Measurements from ENCODE around the gene CHCHD3. TPM values are rescaled to one million over a fixed set of nuclear protein-coding genes. Genes with fewer than 3 reads are reported as not detected.

Gene CHCHD3
- total RNA-seq, 1 experiment from 2014 or later, result 192 TPM

- Histone ChIP-seq H3K4me3 (no peak overlapping the region), H3K4me1 (no peaks in the 10 kb centered on the region), H3K27ac (no peak overlapping the region), H3K36me3 (no peaks in the 10 kb centered on the region), H3K9me3 (replicated peaks) (no peaks in the 10 kb centered on the region), H3K27me3 (no peaks in the 10 kb centered on the region)
- DNase-seq, result no peak
These were observed 20.6 kb upstream of the CHCHD3 start for GRCh38 chr7:133102276-133103060.

GRCh38 chr7:133099633-133100286 is 17.9 kb upstream of the CHCHD3 start:
- Histone ChIP-seq H3K9me3 (replicated peaks) (no peaks in the 10 kb centered on the region), H3K4me1 (no peaks in the 10 kb centered on the region), H3K27me3 (no peaks in the 10 kb centered on the region), H3K36me3 (no peaks in the 10 kb centered on the region), H3K27ac (no peak overlapping the region), H3K4me3 (no peak overlapping the region)
- no peak for DNase-seq

- Histone ChIP-seq H3K27me3 (no peaks in the 10 kb centered on the region), H3K4me1 (no peaks in the 10 kb centered on the region), H3K36me3 (no peaks in the 10 kb centered on the region), H3K9me3 (replicated peaks) (no peaks in the 10 kb centered on the region), H3K4me3 (no peak overlapping the region), H3K27ac (no peak overlapping the region)
- DNase-seq, result peak in 1 of 2 experiments; percentile 12
These were observed 13.3 kb upstream of the CHCHD3 start for GRCh38 chr7:133095119-133095671.

GRCh38 chr7:133091943-133092464 is 10.1 kb upstream of the CHCHD3 start:
- H3K4me1 ChIP-seq, result no peaks in the 10 kb centered on the region
- DNase-seq, result no peak
- no peaks in the 10 kb centered on the region for H3K27me3 ChIP-seq
- H3K4me3 ChIP-seq, result no peak overlapping the region
- no peaks in the 10 kb centered on the region for H3K36me3 ChIP-seq
- H3K9me3 ChIP-seq (replicated peaks), result no peaks in the 10 kb centered on the region
- H3K27ac ChIP-seq, result no peak overlapping the region

GRCh38 chr7:133082390-133082766 is 488 bp upstream of the CHCHD3 start:
- H3K4me1 ChIP-seq, result no peaks in the 10 kb centered on the region
- peaks cover 15% of the 10 kb centered on the region; the same call in 1 of the 2 replicates for H3K36me3 ChIP-seq
- H3K27ac ChIP-seq, result peak overlapping the region; percentile 1; the same call in 1 of the 2 replicates
- H3K4me3 ChIP-seq, result peak overlapping the region; percentile 86
- DNase-seq, result no peak
- H3K27me3 ChIP-seq, result no peaks in the 10 kb centered on the region
- no peaks in the 10 kb centered on the region for H3K9me3 ChIP-seq (replicated peaks)

- H3K27me3 ChIP-seq, result no peaks in the 10 kb centered on the region
- H3K9me3 ChIP-seq (replicated peaks), result no peaks in the 10 kb centered on the region
- peak overlapping the region; percentile 80 for H3K27ac ChIP-seq
- H3K4me1 ChIP-seq, result no peaks in the 10 kb centered on the region
- peak overlapping the region; percentile 86 for H3K4me3 ChIP-seq
- H3K36me3 ChIP-seq, result peaks cover 15% of the 10 kb centered on the region; the same call in 1 of the 2 replicates
- DNase-seq, result peak; percentile 17 to 48
These were observed 731 bp downstream of the CHCHD3 start for GRCh38 chr7:133081119-133081598.

- H3K36me3 ChIP-seq, result peaks cover 18% of the 10 kb centered on the region; the same call in 1 of the 2 replicates
- no peaks in the 10 kb centered on the region for H3K9me3 ChIP-seq (replicated peaks)
- H3K27me3 ChIP-seq, result no peaks in the 10 kb centered on the region
- H3K27ac ChIP-seq, result no peak overlapping the region
- H3K4me3 ChIP-seq, result no peak overlapping the region
- H3K4me1 ChIP-seq, result no peaks in the 10 kb centered on the region
- no peak for DNase-seq
These were observed 2.6 kb downstream of the CHCHD3 start for GRCh38 chr7:133079296-133079695.

- peaks cover 18% of the 10 kb centered on the region; the same call in 1 of the 2 replicates for H3K36me3 ChIP-seq
- H3K9me3 ChIP-seq (replicated peaks), result no peaks in the 10 kb centered on the region
- no peak overlapping the region for H3K4me3 ChIP-seq
- no peak overlapping the region for H3K27ac ChIP-seq
- H3K4me1 ChIP-seq, result no peaks in the 10 kb centered on the region
- H3K27me3 ChIP-seq, result no peaks in the 10 kb centered on the region
- DNase-seq, result no peak
These were observed 4.5 kb downstream of the CHCHD3 start for GRCh38 chr7:133077394-133077793.

GRCh38 chr7:133076142-133076541 is 5.7 kb downstream of the CHCHD3 start:
- Histone ChIP-seq H3K36me3 (peaks cover 18% of the 10 kb centered on the region; the same call in 1 of the 2 replicates), H3K9me3 (replicated peaks) (no peaks in the 10 kb centered on the region), H3K27ac (no peak overlapping the region), H3K27me3 (no peaks in the 10 kb centered on the region), H3K4me1 (no peaks in the 10 kb centered on the region), H3K4me3 (no peak overlapping the region)
- DNase-seq, result no peak

GRCh38 chr7:133071506-133071905 is 10.4 kb downstream of the CHCHD3 start:
- Histone ChIP-seq H3K27ac (no peak overlapping the region), H3K27me3 (no peaks in the 10 kb centered on the region), H3K36me3 (peaks cover 30% of the 10 kb centered on the region), H3K9me3 (replicated peaks) (no peaks in the 10 kb centered on the region), H3K4me1 (no peaks in the 10 kb centered on the region), H3K4me3 (no peak overlapping the region)
- no peak for DNase-seq

- Histone ChIP-seq H3K27ac (no peak overlapping the region), H3K4me1 (no peaks in the 10 kb centered on the region), H3K27me3 (no peaks in the 10 kb centered on the region), H3K36me3 (peaks cover 38% of the 10 kb centered on the region), H3K4me3 (no peak overlapping the region), H3K9me3 (replicated peaks) (no peaks in the 10 kb centered on the region)
- no peak for DNase-seq
These were observed 11.3 kb downstream of the CHCHD3 start for GRCh38 chr7:133070562-133070961.

GRCh38 chr7:133065301-133065700 is 16.6 kb downstream of the CHCHD3 start:
- H3K27me3 ChIP-seq, result no peaks in the 10 kb centered on the region
- H3K4me3 ChIP-seq, result no peak overlapping the region
- no peaks in the 10 kb centered on the region for H3K9me3 ChIP-seq (replicated peaks)
- no peaks in the 10 kb centered on the region for H3K4me1 ChIP-seq
- no peak overlapping the region for H3K27ac ChIP-seq
- peaks cover 47% of the 10 kb centered on the region for H3K36me3 ChIP-seq
- DNase-seq, result no peak

GRCh38 chr7:133064082-133064820 is 17.6 kb downstream of the CHCHD3 start:
- H3K4me3 ChIP-seq, result no peak overlapping the region
- no peak for DNase-seq
- H3K27me3 ChIP-seq, result no peaks in the 10 kb centered on the region
- H3K4me1 ChIP-seq, result no peaks in the 10 kb centered on the region
- H3K27ac ChIP-seq, result no peak overlapping the region
- H3K9me3 ChIP-seq (replicated peaks), result no peaks in the 10 kb centered on the region
- peaks cover 40% of the 10 kb centered on the region for H3K36me3 ChIP-seq

GRCh38 chr7:133061792-133062191 is 20.1 kb downstream of the CHCHD3 start:
- Histone ChIP-seq H3K36me3 (peaks cover 20% of the 10 kb centered on the region), H3K27ac (no peak overlapping the region), H3K4me3 (no peak overlapping the region), H3K27me3 (no peaks in the 10 kb centered on the region), H3K9me3 (replicated peaks) (no peaks in the 10 kb centered on the region), H3K4me1 (no peaks in the 10 kb centered on the region)
- DNase-seq, result no peak

Data from SJCRH30 (cell line).